ENCODE results near the gene MSL3B.

MSL3B gene

DNA sequence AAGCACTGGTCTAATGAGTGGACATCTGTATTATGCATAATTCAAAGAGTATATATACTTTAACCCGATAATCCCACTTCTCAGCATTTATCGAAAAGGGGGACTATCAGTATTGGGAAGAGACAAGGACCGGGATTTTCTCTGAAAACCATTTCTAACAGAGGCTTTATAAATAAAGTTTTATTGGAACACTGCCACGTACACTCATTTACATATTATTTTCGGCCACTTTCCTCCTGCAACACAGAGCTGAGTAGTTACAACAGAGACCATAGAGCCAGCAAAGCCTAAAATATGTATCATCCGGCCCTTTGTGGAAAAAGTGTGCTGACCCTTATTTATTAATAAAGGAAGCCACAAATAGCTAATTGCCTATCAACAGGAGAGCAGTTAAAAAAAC is 17.0 kb downstream of the MSL3B start:
- intact Hi-C loops (cut with micrococcal nuclease) = loop anchor here in 1 of 2 donors (10.0 kb wide), 1 partner anchor 644 kb away; the partner anchor contains the start of gene ARL4C
- H3K4me1 Mint-ChIP-seq = peaks cover 36% of the 10 kb centered on the region

GRCh38 chr2:233850745-233851144 is 17.4 kb downstream of the MSL3B start:
- Histone ChIP-seq H3K4me2 (replicated peaks; ENCODE audit: extremely low read depth, low read length, poor library complexity, severe bottlenecking) (no peak overlapping the region), H3K4me1 (ENCODE audit: control insufficient read depth in 1 of 2, insufficient read depth in 2 of 2, low read length in 2 of 2) (peaks cover 23 to 34% of the 10 kb centered on the region in 2 donors), H3K36me3 (replicated peaks in 1 of 2; ENCODE audit: control insufficient read depth in 1 of 2, insufficient read depth in 2 of 2, low read length in 2 of 2) (peaks cover 30 to 54% of the 10 kb centered on the region in 2 donors), H3K4me3 (replicated peaks in 1 of 3; ENCODE audit: low read depth in 2 of 3, low read length in 3 of 3) (no peak overlapping the region), H4K20me1 (ENCODE audit: insufficient read depth, low read length) (no peaks in the 10 kb centered on the region), H2AFZ (ENCODE audit: insufficient read depth, low read depth, low read length, poor library complexity, severe bottlenecking) (no peak overlapping the region), H3K9ac (ENCODE audit: insufficient read depth, low read length, poor library complexity, severe bottlenecking) (no peak overlapping the region), H3K27me3 (ENCODE audit: control insufficient read depth in 2 of 2, insufficient read depth in 2 of 2, low read length in 2 of 2) (no peaks in the 10 kb centered on the region), H3K9me3 (replicated peaks in 1 of 2; ENCODE audit: control insufficient read depth in 1 of 2, insufficient read depth in 1 of 2, low read length in 2 of 2) (no peaks in the 10 kb centered on the region), H3K79me2 (ENCODE audit: insufficient read depth, low read length) (peaks cover 87% of the 10 kb centered on the region), H3K27ac (ENCODE audit: low read depth in 1 of 2, low read length in 2 of 2) (peak overlapping the region in 1 of 2 donors; percentile 49)
- TF ChIP-seq CTCF (IDR thresholded peaks at IDR 0.05) = no peak
- intact Hi-C loops (cut with micrococcal nuclease) = loop anchor here in 1 of 2 donors (10.0 kb wide), 1 partner anchor 644 kb away; the partner anchor contains the start of gene ARL4C
- WGBS (ENCODE audit: insufficient coverage) = 100% methylated on average over 6 of the region's 7 CpGs
- Mint-ChIP-seq H3K27ac (peak overlapping the region in 4 of 7 donors; percentile 23 to 66 (median 42)), H3K4me3 (no peak overlapping the region), H3K9me3 (no peaks in the 10 kb centered on the region), H3K4me1 (peaks cover 38% of the 10 kb centered on the region), H3K36me3 (peaks cover 24 to 49% of the 10 kb centered on the region in 2 donors), H3K27me3 (ENCODE audit: low read depth in 3 of 3) (peaks cover 0 to 1% (median 0%) of the 10 kb centered on the region in 3 donors)
- no peak for DNase-seq

More for the DNA sequence above, 17.0 kb downstream of the MSL3B start:
- Histone ChIP-seq H3K9ac (ENCODE audit: insufficient read depth, low read length, poor library complexity, severe bottlenecking) (no peak overlapping the region), H3K36me3 (replicated peaks in 1 of 2; ENCODE audit: control insufficient read depth in 1 of 2, insufficient read depth in 2 of 2, low read length in 2 of 2) (peaks cover 30 to 50% of the 10 kb centered on the region in 2 donors), H3K79me2 (ENCODE audit: insufficient read depth, low read length) (peaks cover 83% of the 10 kb centered on the region), H3K4me2 (replicated peaks; ENCODE audit: extremely low read depth, low read length, poor library complexity, severe bottlenecking) (no peak overlapping the region), H3K4me3 (replicated peaks in 1 of 3; ENCODE audit: low read depth in 2 of 3, low read length in 3 of 3) (no peak overlapping the region), H3K27me3 (ENCODE audit: control insufficient read depth in 2 of 2, insufficient read depth in 2 of 2, low read length in 2 of 2) (no peaks in the 10 kb centered on the region), H3K9me3 (replicated peaks in 1 of 2; ENCODE audit: control insufficient read depth in 1 of 2, insufficient read depth in 1 of 2, low read length in 2 of 2) (no peaks in the 10 kb centered on the region), H4K20me1 (ENCODE audit: insufficient read depth, low read length) (no peaks in the 10 kb centered on the region), H3K27ac (ENCODE audit: low read depth in 1 of 2, low read length in 2 of 2) (no peak overlapping the region), H2AFZ (ENCODE audit: insufficient read depth, low read depth, low read length, poor library complexity, severe bottlenecking) (no peak overlapping the region), H3K4me1 (ENCODE audit: control insufficient read depth in 1 of 2, insufficient read depth in 2 of 2, low read length in 2 of 2) (peaks cover 23 to 34% of the 10 kb centered on the region in 2 donors)
- no peak overlapping the region for H3K27ac Mint-ChIP-seq
- no peak for DNase-seq
- TF ChIP-seq CTCF (IDR thresholded peaks at IDR 0.05) = no peak
- H3K9me3 Mint-ChIP-seq = no peaks in the 10 kb centered on the region
- no peak overlapping the region for H3K4me3 Mint-ChIP-seq
- peaks cover 23 to 45% of the 10 kb centered on the region in 2 donors for H3K36me3 Mint-ChIP-seq
- H3K27me3 Mint-ChIP-seq (ENCODE audit: low read depth in 3 of 3) = peaks cover 0 to 1% (median 0%) of the 10 kb centered on the region in 3 donors
- no CpG with 5 or more reads among the region's 6 CpGs for WGBS (ENCODE audit: insufficient coverage)
